ENCODE data around the gene TP53BP2.

Gene TP53BP2

GRCh38 chr1:223792046-223792445 lies 53.7 kb downstream of the TP53BP2 start:
- DNase-seq (ENCODE audit: low read depth), result no peak

- no peak for DNase-seq (ENCODE audit: low read depth)
Measured at GRCh38 chr1:223788746-223789415, 56.9 kb downstream of the TP53BP2 start.

DNA sequence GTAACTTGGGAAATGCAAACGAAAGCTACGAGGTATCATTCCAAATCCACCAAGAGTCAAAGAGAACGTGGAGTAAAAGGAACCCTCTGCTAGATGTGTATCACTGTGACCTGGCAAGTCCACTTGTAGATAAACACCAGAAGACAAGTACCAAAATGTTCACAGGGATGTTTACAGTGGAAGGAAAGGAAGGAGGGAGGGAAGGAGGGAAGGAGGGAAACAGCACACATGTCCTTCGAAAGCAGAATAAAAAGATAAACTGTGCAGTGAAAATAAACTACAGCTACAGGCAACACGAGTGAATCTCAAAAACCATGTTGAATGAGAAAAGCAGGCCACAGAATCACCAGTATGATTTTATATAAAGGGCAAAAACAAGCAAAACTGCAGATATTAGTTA lies 59.9 kb downstream of the TP53BP2 start:
- DNase-seq (ENCODE audit: low read depth), result no peak

DNA sequence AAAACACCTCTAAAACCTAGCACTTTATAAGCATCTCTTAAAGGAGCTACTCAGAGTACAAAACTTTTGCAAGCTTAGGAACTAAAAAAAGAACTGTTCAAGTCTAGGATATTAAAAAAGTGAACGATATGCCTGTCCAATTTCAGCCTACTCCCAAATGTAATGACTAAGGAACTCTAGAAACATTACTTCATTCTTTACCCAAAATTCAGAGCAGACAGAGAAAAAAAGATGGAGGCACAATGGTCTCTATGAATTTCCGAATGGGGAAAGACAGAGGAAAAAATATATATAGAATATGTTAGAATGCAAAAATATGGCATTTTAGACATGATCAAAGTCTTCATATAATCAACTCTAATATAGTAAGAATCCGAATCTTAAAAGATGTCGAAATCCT lies 61.2 kb downstream of the TP53BP2 start:
- DNase-seq (ENCODE audit: low read depth), result no peak

- DNase-seq (ENCODE audit: low read depth), result no peak
Measured at GRCh38 chr1:223783676-223784075, 62.1 kb downstream of the TP53BP2 start.

- DNase-seq (ENCODE audit: low read depth), result no peak
Measured at GRCh38 chr1:223780949-223781348, 64.8 kb downstream of the TP53BP2 start.

- no peak for DNase-seq (ENCODE audit: low read depth)
Measured at GRCh38 chr1:223780318-223780717, 65.4 kb downstream of the TP53BP2 start.

- DNase-seq (ENCODE audit: low read depth), result no peak
Measured at GRCh38 chr1:223776826-223777454, 68.8 kb downstream of the TP53BP2 start.

GRCh38 chr1:223776075-223776814 lies 69.5 kb downstream of the TP53BP2 start:
- DNase-seq (ENCODE audit: low read depth), result no peak

- DNase-seq (ENCODE audit: low read depth), result no peak
Measured at GRCh38 chr1:223775711-223776074, 70.1 kb downstream of the TP53BP2 start.

- DNase-seq (ENCODE audit: low read depth), result no peak
Measured at GRCh38 chr1:223775054-223775453, 70.7 kb downstream of the TP53BP2 start.

GRCh38 chr1:223774134-223774814 lies 71.5 kb downstream of the TP53BP2 start:
- no peak for DNase-seq (ENCODE audit: low read depth)

DNA sequence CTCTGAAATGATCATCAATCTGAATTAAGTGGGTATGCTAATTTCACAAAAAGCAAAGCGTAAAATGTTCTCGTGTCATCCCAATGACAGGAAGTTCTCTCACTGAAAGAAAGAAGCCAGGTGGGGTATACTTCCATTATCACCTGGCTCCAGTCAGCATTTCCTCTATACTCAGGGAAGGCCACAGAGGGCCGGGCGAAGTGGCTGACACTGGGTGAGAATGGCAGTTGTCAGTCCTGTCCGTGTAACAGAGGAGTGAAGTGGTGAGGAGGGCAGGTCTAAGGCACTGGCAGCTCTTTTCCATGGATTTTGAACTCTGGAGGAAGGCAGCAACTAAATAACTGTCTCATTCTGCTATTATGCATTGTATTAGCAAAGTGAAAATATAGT lies 73.0 kb downstream of the TP53BP2 start:
- DNase-seq (ENCODE audit: low read depth), result no peak

DNA sequence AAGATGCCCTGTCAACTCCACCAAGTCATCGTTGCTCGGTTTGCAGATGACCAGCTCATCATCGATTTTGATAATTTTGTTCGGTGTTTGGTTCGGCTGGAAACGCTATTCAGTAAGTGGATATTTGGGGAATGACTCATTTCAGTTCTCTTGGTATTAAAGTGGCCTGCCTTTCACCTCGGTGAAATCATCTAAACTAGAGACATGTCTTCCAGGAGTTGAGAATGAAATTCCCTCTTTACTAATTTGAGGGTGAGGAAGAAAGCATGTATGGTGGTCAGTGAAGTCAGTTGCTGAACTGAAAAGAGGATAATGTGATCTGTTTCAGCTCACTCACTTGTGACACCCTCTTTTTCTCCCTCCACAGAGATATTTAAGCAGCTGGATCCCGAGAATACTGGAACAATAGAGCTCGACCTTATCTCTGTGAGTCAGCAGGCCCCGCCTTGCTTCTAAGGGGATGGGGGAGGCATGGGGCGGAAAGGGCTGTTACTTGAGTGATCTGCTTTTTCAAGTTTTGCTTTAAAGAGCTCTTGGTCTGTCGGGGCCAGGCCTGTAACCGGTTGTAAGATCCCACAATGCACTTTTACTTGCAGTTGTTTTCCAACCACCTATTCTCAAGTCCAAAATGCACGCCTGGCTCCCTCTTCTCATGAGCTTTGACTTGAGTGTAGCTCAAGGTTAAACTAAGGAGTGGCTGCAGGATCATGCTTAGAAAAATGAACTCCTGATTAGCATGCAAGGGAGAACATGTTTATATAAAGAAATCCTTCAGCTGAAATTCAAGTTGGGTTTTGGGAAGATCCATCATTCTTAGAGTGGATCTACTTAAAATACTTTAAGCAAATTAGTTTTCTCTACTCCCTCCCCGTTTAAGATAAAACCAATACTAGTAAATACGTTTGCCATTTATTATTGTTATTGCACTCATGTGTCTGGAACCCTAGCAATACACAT lies 73.7 kb downstream of the TP53BP2 start:
- no peak for DNase-seq (ENCODE audit: low read depth)

DNA sequence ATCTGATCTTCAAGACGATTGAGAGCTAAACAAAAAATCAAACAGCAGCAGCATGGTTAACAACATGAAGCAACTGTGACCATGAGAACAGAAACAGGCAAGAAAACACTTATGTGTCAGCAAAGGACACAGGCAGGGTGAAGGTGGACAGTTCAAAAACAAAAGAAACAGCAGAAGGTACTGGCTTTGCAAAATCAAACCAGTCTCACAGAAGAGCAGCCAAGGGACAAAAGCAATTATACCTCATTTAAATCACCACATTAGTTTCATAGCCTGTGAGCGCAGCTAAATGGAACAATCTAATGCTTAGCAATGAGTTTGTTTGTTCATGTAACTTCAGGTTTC lies 74.3 kb downstream of the TP53BP2 start:
- no peak for DNase-seq (ENCODE audit: low read depth)

GRCh38 chr1:223770621-223771315 lies 75.0 kb downstream of the TP53BP2 start:
- no peak for DNase-seq (ENCODE audit: low read depth)

- DNase-seq (ENCODE audit: low read depth), result no peak
Measured at GRCh38 chr1:223765719-223766340, 79.9 kb downstream of the TP53BP2 start.

DNA sequence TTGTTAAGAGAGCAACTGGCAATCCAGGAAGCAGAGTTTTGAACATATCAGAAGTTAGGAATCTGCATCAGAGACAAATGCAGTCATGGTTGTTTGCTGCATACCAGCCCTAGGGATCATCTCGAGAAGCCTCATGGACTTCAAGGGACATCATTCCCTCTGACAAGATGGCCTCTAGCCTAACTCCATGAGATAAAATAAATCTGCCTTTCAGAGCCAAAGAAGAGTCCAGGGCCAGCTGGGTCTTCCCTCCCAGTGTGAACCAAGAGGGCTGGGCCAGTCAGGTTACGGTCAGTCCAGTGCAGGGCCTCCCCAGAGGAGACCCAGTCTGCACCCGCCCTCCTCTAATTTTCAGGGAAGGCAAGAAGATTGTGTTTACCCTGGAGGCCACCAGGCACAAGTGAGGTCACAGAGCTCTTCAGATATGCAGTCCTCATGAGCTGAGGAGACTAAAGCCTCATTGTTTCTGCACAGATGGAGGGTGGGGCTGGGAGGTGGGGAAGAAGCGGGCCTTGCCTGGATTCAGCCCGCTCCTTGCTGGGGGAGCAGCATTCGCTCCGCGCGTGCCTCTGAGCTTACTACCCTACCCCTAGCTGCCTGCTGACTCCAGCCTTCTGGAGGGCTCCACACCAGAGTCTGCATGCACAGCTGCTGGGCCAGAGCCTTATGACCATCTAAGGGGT lies 80.6 kb downstream of the TP53BP2 start:
- no peak for DNase-seq (ENCODE audit: low read depth)

GRCh38 chr1:223763881-223764280 lies 81.9 kb downstream of the TP53BP2 start:
- no peak for DNase-seq (ENCODE audit: low read depth)

DNA sequence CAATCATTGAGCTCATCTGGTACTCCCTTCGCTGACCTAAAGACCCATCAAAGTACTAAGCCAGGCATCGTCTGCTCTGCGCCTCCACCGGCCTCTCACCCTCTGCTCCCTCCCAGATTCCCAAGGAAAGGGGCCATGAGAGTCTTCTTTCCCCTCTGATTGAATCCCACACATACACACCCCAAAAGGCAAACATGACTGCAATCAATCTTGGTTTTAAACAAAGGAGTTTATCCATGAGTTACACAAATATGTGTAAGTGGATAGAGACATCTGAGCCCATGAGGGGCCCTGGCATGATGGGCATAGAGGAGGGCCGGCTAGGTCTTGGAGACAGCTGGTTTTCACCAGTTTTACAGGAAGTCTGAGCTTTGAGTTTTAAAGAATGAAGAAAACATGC lies 82.5 kb downstream of the TP53BP2 start:
- DNase-seq (ENCODE audit: low read depth), result no peak

Measured in activated T-cell treated with anti-CD3 and anti-CD28 coated beads for 1 hour (primary cell).